Astrocyte (in vitro differentiated cells and primary cell): ENCODE results near the gene ASGR2.

Experiments
- EZH2 ChIP-seq: IDR thresholded peaks from 2 replicates; pipeline ENCODE4 v1.6.1; 2012; ENCODE audit warnings: mild to moderate bottlenecking, low read length, inconsistent platforms; ENCODE audit not compliant: insufficient read depth
- TF ChIP-seq, protein P1 (sequence below): IDR thresholded peaks from 2 replicates; pipeline ENCODE4 v1.5.1; 2011; ENCODE audit warnings: low read depth, mild to moderate bottlenecking, inconsistent platforms, low read length, moderate library complexity; ENCODE audit not compliant: insufficient read depth

DNA sequence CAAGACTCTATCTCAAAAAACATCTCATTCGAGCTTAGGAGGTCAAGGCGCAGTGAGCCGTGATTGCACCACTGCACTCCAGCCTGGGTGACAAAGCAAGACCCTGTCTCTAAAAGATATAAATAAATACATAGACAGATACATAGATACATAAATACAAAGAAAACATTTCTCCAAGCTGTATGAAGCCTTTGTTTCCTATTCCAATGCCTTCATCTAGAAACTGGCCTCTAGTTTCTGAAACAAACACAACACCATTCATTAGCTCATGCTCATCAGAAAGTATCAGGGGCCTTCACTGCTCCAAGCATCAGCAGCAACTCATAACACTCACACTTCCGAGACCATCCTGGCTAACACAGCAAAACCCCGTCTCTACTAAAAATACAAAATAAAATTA, 10.3 kb upstream of the ASGR2 start:
- TF ChIP-seq, protein P1, sequence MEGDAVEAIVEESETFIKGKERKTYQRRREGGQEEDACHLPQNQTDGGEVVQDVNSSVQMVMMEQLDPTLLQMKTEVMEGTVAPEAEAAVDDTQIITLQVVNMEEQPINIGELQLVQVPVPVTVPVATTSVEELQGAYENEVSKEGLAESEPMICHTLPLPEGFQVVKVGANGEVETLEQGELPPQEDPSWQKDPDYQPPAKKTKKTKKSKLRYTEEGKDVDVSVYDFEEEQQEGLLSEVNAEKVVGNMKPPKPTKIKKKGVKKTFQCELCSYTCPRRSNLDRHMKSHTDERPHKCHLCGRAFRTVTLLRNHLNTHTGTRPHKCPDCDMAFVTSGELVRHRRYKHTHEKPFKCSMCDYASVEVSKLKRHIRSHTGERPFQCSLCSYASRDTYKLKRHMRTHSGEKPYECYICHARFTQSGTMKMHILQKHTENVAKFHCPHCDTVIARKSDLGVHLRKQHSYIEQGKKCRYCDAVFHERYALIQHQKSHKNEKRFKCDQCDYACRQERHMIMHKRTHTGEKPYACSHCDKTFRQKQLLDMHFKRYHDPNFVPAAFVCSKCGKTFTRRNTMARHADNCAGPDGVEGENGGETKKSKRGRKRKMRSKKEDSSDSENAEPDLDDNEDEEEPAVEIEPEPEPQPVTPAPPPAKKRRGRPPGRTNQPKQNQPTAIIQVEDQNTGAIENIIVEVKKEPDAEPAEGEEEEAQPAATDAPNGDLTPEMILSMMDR: no peak
- TF ChIP-seq EZH2: no peak
